ENCODE measurements around the gene NEDD9.
A peak's percentile ranks its signal among the peaks of the same experiment; 100 is the strongest.

The NEDD9 gene, protein sequence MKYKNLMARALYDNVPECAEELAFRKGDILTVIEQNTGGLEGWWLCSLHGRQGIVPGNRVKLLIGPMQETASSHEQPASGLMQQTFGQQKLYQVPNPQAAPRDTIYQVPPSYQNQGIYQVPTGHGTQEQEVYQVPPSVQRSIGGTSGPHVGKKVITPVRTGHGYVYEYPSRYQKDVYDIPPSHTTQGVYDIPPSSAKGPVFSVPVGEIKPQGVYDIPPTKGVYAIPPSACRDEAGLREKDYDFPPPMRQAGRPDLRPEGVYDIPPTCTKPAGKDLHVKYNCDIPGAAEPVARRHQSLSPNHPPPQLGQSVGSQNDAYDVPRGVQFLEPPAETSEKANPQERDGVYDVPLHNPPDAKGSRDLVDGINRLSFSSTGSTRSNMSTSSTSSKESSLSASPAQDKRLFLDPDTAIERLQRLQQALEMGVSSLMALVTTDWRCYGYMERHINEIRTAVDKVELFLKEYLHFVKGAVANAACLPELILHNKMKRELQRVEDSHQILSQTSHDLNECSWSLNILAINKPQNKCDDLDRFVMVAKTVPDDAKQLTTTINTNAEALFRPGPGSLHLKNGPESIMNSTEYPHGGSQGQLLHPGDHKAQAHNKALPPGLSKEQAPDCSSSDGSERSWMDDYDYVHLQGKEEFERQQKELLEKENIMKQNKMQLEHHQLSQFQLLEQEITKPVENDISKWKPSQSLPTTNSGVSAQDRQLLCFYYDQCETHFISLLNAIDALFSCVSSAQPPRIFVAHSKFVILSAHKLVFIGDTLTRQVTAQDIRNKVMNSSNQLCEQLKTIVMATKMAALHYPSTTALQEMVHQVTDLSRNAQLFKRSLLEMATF

DNA sequence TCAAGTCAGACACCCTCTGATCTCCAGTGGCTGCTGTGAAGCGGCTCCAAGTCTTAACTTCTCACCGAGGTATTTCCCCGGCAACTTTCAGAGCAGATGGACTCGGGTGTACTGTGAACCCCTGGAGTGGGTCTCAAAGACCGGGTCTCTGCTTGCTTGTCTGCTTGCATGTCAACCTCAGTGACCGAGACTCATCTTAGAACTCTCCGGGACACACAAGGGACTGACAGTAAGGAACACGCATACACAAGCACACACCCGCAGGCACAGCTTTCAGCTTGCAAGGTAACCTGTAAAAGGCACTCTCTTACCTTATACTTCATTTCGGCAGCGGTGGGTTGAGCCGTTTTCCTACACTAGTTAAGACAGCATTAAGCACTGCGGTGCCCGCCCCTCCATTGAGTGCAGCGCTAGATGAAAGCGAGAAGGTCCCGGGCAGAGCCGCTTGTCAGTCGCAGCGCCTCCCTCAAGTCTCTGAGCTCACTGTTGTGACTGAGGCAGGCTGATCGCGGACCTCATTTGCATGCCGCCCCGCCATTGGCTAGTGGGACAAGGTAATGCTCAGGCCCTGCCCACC, at the start of gene NEDD9:
NEDD9 (minus strand) TSS at position 476 of the 577 bp plus-strand sequence; CDS start at position 323, 153 bp downstream.
- no peak for FAIRE-seq
- DNase-seq (ENCODE audit: low spot score): peak; percentile 96

DNA sequence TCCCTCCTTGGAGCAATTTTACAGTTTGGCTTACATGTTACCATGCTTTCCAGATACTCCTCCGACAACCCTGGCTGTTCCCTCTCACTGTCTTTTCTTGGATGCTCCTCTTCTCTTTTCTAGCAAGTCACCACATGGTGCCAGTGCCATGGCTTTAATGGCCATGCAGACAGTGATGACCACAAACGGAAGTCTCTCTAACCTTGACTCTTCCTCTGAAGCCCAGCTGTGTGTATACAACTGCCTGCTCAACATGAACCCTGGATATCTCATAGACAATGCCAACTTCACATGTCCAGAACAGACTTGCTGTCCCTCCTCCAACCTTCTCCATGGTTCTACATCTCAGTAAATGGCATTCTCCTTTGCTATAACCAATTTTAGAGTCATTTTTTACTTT, 49.8 kb upstream of the NEDD9 start:
- no peak for FAIRE-seq

DNA sequence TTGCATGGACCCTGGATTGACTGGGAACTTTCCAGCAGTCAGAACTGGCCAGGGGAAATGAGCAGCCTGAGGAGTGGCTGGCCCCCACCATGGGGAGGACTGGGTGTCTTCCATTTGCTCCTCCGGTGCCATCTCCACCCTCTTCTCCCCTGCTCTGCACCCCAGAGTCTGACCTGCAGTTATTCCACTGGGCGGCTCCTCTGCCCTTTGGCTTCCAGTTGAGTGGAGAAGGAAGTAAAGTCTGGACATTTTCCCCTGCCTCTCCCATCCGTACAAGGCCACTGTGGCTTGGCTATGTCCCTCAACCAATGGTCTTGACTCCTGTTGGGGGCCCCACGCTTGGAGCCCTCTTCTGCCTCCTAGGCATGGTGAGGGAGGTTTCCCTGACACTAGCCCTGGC, 47.9 kb upstream of the NEDD9 start:
- FAIRE-seq (no peak), DNase-seq (ENCODE audit: low spot score) (no peak)

More for the DNA sequence above, 49.8 kb upstream of the NEDD9 start:
- DNase-seq (ENCODE audit: low spot score): no peak

DNA sequence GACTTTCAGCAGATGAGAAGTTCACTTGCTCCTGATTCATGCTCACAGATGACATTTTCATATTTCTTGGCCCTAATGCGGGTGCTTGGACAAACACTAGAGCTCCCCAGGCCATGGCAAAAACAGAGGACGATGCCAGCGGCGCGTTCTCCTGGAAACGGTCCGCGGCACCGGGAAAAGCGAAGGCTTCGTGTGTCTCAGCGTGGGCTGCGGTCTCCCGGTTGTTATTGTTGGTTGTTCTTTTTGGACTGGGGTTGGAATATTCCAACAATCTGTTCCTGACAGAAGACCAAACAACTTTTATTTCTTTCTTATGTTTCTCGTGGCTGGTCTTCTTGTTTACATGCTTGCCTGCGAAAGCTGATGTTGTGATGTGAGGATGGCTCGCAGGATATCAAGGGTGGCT, 46.8 kb upstream of the NEDD9 start:
- no peak for DNase-seq (ENCODE audit: low spot score)
- FAIRE-seq: no peak

DNA sequence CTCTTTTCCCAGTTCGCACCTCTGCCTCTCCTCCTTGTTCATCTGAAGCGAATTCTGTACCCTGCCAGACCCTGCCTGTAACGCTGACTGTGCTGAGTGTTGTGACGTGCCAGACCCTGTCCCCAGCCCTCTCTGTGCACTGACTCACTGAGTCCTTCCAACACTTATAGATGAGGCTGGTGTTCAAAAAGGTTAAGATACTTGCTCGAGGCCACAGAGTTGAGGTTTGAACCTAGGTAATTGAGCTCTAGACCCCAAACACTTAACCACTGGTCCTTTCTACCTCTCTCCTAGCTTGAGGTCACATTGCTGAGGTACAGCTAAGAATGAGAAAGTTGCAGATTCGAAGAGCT, 45.7 kb upstream of the NEDD9 start:
- no peak for FAIRE-seq
- no peak for DNase-seq (ENCODE audit: low spot score)

DNA sequence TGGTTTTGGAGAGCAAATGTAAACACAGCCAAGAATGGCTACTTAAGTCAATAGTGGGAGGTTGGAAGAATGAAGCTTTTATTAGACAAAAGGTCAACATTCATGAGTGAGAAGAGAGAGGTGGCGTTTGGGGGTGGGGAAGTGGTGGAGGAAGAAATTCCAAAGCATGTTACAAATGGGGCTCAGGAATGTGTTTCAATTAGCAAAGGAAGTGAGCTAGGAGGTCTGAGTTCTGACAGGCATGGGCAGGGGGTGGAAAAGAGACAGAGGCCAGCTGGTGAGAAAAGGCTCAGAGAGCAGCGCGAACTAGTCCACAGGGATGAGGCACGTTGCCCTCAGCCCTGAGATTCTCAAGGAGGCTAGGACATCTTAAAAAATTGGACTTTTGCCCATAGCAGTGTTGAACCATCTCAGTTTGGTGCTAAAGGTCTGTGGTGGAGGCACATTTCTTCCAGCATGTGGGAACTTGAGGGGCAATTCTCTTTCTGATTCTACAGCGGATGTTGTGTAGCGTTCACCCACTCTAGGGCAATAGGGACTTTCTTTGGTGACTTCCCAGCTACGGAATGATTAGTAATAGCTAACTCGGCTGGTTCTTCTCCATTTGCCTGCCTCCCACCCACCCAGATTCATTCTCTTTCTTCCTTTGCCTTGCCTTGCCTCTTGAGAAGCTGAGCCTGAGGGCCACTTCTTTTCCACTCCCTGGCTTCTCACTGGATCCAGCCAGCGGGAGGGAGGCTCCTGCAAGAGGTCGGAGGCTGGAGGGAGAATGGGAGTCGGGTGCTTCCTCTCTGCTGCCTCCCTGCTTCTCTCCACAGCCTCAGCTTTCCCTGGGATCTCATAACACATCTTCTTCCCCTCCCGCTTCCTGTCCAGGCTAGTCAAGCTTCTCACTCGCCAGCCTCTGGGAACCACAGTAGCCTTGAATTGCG, 45.1 kb upstream of the NEDD9 start:
- FAIRE-seq (no peak), DNase-seq (ENCODE audit: low spot score) (peak; percentile 70)

DNA sequence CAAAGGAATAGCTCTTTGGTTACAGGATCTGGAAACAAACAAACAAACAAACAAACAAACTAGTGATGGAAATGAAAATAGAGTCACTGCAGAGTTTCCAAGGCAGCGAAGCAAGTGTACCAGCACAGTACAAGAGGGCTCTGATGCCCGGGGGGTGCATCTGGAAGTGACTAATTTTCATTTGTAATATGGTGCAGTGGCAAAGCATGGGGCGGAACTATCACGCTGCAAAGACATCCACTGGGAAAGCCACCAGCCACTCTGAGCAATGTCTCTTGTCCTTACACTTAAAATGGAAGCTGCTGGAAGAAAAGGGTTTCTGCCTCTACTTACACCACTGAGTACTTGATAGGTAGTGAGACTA, 44.4 kb upstream of the NEDD9 start:
- DNase-seq (ENCODE audit: low spot score) (peak; percentile 17), FAIRE-seq (no peak)

DNA sequence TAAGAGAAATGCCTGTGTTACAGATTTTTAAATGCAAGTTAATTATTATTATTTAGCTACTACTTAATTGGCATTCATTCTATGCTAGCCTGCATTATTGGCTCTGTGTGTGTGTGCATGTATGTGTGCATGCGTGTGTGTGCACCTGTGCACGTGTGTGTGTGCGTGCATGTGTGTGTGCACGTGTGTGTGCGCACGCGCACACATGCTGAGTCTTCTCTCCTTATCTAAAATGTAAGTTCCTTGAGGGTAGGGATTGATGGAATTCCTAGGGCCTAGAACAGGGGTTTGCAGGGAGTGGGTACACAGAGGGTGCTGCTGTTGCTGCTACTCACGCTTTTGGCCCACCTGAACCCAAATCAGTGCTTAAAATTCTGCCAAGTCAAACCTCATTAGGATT, 43.8 kb upstream of the NEDD9 start:
- no peak for DNase-seq (ENCODE audit: low spot score)
- FAIRE-seq: no peak

DNA sequence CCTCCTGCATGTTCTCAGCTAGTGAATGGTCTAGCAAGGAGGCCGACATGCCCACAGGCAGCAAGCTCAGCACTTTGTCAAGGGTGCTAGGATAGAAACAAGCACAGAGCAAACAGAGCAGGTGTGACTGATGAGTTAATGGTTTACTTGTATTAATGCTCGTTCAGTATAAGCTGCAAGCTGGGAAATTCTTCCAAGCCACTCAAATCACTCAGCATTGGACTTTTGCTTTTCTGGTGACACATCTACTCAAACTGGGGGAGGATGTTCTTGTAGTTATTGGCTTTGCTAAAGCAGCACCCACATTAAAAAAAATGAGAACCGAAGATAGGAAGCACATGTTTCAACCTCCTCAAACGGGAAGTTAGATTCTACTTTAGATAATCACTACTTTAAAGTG, 43.1 kb upstream of the NEDD9 start:
- DNase-seq (ENCODE audit: low spot score): no peak
- FAIRE-seq: no peak

DNA sequence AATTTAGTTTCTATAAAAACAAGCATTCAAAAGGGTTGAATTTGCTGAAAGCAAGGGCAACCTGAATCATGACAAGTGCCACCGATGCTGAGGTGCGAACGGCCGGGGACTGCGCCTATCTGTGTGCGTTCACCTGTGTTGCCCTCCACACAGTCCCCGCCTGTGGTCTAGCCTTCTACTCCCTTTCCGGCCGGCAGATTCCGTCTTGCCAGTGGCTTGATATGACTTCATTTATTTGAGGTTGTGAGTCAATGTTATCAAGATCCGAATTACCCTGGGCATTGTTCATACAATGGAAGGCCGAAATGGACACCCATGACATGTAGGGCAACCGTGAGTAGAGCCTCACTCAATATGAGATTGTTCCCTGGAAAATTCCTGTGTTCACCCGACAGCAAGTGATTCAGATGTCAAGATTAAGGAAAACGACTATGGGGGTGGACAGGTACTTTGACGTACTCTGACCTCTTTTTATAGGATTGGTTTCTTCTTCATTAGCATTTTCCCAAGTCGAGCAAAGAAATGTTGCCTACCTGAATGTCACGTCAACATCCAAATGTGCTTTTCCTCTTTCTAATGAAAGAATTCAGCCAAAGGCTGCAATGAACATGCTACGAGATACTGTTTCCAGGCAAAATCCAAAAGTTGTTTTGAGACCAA, 41.1 kb upstream of the NEDD9 start:
- DNase-seq (ENCODE audit: low spot score): peak; percentile 35

DNA sequence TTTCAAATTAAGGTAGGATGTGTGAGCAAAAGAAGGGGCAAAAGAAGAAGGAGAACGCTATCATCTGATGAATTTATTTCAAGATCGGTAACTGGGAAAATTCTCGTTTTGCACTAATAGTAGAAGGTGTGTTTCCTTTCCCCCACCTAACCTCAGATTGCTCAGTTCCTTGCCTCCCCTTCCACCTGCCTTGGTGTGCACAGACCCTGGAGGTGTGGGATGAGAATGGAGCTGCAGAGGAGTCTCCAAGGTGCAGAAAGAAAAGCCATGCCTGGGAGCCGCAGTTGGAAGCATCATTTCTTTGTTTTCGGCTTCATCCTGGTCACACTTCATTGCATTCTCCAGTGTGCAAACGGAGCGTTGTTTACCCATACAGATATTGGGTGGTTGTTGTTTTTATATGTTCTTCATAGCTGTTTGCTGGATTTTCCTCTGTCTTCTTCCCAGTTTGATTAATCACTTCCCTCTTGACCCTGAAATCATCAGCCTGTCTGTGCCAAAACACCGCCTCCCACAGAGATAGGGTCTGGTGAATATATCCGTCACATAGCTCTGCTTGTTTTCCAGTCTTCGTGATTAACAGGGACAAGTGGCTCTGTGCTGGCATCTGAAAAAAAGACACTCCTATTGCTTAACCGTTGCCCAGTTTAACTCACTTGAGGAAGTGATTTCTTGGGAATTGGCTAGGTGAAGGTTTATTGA, 40.2 kb upstream of the NEDD9 start:
- DNase-seq (ENCODE audit: low spot score) (no peak), FAIRE-seq (no peak)

More for the DNA sequence above, 41.1 kb upstream of the NEDD9 start:
- no peak for FAIRE-seq

DNA sequence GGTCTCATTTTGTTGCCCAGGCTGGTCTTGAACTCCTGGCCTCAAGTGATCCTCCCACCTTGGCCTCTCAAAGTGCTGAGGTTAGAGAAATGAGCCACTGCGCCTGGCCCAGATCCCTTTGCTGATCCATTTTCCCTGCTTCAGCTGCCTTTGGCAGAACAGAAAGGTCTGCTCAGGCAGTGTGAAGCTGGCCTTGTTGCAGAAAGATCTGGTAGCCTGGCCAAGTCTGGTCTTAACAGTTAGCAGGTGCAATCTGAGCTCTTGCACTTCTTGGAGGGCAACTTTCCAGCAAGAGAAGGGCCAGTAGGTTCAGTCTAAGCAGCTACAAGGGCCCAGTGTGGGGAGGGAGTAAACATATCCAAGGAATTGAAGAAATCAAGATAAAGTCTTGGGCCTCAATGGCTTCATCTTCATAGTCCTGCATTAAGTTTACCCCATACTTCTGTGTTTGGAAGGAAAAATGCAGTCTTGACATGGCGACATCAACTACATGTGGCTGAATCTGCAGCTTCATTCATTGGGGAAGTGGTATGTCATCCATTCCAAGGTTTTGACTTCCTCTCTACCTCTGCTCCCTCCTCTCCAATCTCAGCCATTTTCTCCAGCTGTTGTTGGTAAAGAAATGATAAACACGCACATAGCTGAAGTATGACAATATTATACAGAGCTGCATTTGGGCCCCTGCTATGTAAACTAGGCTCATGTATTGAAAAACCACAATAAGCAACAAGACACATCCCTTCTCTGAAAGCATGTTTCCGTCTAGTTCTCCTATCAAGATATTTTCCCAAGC, 39.0 kb upstream of the NEDD9 start:
- FAIRE-seq (no peak), DNase-seq (ENCODE audit: low spot score) (no peak)

DNA sequence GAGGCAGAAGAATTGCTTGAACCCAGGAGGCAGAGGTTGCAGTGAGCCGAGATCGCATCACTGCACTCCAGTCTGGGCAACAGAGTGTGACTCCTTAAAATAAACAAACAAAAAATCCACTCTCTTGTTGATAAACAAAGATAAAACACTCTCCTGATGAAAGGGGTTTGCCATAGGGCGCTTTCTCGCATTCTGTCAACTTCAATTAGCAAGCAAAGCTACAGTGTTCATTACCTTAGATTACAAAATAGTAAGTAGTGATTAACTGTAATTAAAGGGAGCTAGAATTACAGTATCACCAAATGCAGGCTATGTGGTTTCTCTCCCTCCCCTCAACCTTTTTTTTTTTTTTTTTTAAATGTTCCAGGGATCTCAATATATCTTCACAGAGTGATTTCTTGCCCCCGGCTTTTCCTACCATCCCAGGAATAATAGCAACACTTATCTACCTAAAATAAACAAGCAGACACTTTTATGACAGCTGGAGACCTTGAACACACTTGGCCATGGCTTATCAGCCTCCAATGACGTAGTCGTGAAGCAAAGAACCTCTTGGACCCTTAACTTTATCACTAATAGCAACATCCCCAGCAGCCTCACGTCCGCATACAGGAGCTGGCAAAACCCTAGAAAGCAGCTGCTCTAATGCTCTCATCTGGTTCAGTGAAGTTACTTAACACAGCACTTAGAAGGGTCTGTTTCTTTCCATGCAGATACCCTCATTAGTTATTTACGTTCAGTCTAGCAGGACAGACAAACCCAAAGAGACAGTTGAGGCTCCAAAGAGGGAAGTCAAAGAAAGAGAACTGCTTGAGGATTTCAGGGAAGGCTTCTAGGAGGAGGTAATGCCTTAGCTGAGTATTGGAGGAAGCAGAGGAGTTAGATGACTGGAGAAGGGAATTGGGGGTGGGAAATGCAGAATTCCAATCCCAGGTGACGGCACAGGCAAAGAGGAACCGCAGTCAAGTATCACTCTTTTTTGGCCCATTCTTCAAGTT, 37.9 kb upstream of the NEDD9 start:
- FAIRE-seq (no peak), DNase-seq (ENCODE audit: low spot score) (no peak)

DNA sequence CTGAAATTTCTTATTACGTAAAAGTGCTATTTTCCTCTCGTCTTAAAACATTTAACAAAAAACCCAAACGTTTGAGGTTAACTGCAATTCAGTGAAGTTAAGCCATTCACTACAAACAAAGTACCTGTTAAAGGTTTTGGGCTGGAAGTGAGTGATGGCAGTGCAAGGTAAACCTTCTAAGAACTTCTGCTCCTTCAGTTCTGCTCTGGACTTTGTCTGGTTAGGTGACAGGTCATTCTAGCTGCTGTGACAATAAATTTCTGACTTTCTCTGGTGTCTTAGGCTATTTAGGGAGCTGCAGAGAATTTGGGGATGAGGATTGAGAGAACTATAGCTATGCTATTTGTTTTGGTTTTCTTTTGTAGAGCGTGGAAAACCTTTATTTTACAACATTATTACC, 36.5 kb upstream of the NEDD9 start:
- no peak for DNase-seq (ENCODE audit: low spot score)
- FAIRE-seq: no peak

DNA sequence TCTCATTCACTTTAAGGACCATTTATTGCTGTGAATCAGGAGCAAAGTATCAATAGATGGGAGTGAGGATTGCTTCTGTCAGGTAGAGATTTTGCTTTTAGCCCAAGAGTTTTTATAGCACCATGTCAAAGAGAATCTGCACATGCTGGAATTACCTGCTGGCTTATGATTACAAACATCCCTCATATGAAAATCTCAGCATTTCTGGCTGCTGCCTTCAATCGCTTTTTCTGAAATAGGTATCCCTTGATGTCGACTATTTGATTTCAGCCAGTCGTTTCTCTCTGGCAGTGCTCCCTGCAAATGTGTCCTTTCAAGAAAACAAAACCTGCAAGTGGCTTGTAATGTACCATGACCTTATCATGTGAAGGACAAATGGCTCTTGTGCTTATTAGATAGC, 34.5 kb upstream of the NEDD9 start:
- no peak for FAIRE-seq
- DNase-seq (ENCODE audit: low spot score): no peak

DNA sequence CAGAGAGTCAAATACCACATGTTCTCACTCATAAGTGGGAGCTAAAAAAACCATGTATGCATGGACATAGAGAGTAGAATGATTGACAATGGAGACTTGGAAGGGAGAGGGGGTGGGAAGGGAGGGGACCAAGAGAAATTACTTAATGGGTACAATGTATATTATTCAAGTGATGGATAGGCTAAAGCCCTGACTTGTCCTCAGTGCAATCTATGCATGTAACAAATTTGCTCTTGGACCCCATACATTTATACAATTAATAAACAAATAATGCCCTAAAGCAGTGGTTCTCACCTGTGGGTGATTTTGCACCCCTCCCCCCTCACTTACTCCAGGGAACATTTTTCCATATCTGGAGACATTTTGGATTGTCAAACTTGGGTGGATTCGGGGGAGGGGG, 33.5 kb upstream of the NEDD9 start:
- DNase-seq (ENCODE audit: low spot score) (no peak), FAIRE-seq (no peak)

DNA sequence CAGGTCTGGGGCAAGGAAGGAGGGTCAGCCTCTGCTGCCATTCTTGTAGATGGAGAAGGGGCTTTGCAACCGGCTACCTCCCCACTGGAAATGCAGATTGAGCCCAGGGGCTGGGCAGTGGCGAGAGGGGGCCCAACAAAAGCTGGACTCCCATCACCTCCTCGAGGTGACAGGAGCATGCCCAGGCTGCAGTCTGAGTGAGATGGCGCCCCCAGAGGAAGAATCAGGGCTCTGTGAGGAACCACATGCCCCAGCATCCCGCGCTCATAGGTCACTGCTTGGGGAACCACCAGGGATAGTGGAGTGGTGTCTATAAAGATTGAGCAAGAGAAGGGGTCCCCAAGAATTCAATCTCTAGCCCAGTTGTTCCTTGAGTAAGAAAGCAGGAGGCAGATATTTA, 31.6 kb upstream of the NEDD9 start:
- DNase-seq (ENCODE audit: low spot score): no peak
- no peak for FAIRE-seq

DNA sequence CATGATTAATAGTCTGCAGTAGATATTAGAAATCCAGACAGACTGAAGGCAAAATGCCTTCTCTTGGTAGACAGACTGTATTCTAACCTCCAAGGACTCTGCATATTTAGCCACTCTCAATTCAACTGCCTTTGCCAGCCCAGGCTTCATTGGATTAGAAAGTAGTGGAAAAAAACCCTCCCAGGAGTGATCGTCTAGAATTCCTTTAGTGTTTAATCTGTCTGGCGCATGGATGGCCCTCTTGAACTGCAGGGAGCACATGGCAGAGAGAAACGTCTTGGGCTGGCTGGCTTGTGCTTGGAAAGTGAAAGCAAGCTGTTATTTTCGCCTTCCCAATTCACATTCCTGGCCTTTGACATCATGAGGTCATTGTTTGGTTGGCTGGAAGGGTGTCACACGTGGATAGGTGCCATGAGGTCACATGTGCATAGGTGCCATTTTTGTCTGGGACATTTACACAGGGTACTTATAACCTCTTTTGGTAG, 30.9 kb upstream of the NEDD9 start:
- DNase-seq (ENCODE audit: low spot score) (peak; percentile 66), FAIRE-seq (no peak)

Data from urothelium cell line (cell line).